Mammary epithelial cell (primary cell): ENCODE data around the gene RBM39.

ENCODE experiments used
- EZH2 ChIP-seq: IDR thresholded peaks from 2 replicates; pipeline ENCODE4 v1.6.1; 2012; ENCODE audit warnings: low read length, inconsistent platforms, borderline replicate concordance
- TF ChIP-seq, protein P1 (sequence below), 2 donors: IDR thresholded peaks in 1 of 2; conservative IDR thresholded peaks in 1 of 2; 2 replicates each; pipeline ENCODE4 v1.5.1; 2011 to 2012; ENCODE audit warnings: inconsistent platforms in 2 of 2, low read length in 2 of 2, mild to moderate bottlenecking in 2 of 2, control low read depth in 1 of 2, low read depth in 1 of 2; ENCODE audit not compliant: insufficient read depth in 1 of 2; ENCODE audit errors: extremely low read depth in 1 of 2

DNA sequence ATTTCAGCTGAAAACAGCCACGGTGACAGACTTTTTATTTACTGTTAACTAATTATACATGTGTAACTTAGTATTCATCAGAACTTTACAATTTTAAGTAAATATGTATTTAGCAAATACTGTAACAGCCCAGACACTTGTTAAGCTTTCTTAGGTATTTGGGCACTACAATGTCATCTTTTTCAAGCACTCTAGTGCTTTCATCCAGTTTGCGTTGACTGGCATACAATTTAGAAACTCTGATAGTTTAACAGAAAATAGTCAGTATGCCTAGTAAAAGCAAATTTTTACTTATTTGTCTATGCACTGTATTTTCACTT, 10.6 kb downstream of the RBM39 start:
- TF ChIP-seq, protein P1, sequence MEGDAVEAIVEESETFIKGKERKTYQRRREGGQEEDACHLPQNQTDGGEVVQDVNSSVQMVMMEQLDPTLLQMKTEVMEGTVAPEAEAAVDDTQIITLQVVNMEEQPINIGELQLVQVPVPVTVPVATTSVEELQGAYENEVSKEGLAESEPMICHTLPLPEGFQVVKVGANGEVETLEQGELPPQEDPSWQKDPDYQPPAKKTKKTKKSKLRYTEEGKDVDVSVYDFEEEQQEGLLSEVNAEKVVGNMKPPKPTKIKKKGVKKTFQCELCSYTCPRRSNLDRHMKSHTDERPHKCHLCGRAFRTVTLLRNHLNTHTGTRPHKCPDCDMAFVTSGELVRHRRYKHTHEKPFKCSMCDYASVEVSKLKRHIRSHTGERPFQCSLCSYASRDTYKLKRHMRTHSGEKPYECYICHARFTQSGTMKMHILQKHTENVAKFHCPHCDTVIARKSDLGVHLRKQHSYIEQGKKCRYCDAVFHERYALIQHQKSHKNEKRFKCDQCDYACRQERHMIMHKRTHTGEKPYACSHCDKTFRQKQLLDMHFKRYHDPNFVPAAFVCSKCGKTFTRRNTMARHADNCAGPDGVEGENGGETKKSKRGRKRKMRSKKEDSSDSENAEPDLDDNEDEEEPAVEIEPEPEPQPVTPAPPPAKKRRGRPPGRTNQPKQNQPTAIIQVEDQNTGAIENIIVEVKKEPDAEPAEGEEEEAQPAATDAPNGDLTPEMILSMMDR (conservative IDR thresholded peaks at IDR 0.05 in 1 of 2, IDR thresholded peaks at IDR 0.05 in 1 of 2; ENCODE audit: extremely low read depth in 1 of 2, insufficient read depth in 1 of 2, low read depth in 1 of 2, low read length in 2 of 2): no peak
- no peak for TF ChIP-seq EZH2
